H1 (cell line): ENCODE measurements around the gene IGSF9B. TPM values are rescaled to one million over a fixed set of nuclear protein-coding genes. Genes with fewer than 3 reads are reported as not detected.

Experiments used
- ASH2L ChIP-seq: fragments of 200-600, 300-600 bp; sonication (generic); IDR thresholded peaks from one replicate; pipeline ENCODE4 v1.7.1; 2017; ENCODE audit warnings: low read length
- BCL11A ChIP-seq, 2 experiments: IDR thresholded peaks; one replicate each; pipeline ENCODE4 v1.6.1; 2011; ENCODE audit warnings: low read depth in 2 of 2, low read length in 2 of 2, mild to moderate bottlenecking in 2 of 2
- MAX ChIP-seq: IDR thresholded peaks from 2 replicates; pipeline ENCODE4 v1.6.1; 2012; ENCODE audit warnings: inconsistent platforms
- POLR2AphosphoS5 ChIP-seq: IDR thresholded peaks from 2 replicates; pipeline ENCODE4 v1.6.1; 2011; ENCODE audit warnings: low read depth, low read length
- POU5F1 ChIP-seq: IDR thresholded peaks from 2 replicates; pipeline ENCODE4 v1.6.1; 2011; ENCODE audit warnings: low read depth, mild to moderate bottlenecking, low read length, moderate library complexity
- SRF ChIP-seq: IDR thresholded peaks from 2 replicates; pipeline ENCODE4 v1.6.1; 2011; ENCODE audit warnings: mild to moderate bottlenecking, low read depth, low read length, moderate library complexity
- TAF7 ChIP-seq: optimal IDR thresholded peaks from 2 replicates; pipeline ENCODE3; 2011; ENCODE audit warnings: low read depth, mild to moderate bottlenecking, inconsistent platforms, low read length, moderate library complexity, borderline replicate concordance
- TCF12 ChIP-seq: IDR thresholded peaks from 2 replicates; pipeline ENCODE4 v1.6.1; 2011; ENCODE audit warnings: low read depth, mild to moderate bottlenecking, low read length
- polyA plus RNA-seq, 7 experiments: library from polyadenylated mRNA; depleted of rRNA in 3 of 7; stranded (reverse) in 5 of 7; unstranded in 2 of 7; fragments of >200 nt in 5 of 7; fragments of 200-250 nt in 2 of 7; gene quantifications; 1 replicate in 5 of 7; 2 replicates in 1 of 7; 4 replicates in 1 of 7; pipeline versions ENCODE4 v1.2.1 to v1.2.3, GENCODE V29; 2011 to 2013; ENCODE audit warnings: missing spikeins in 2 of 7, mixed read lengths in 2 of 7
- total RNA-seq: library from RNA; stranded (reverse); fragmentation: NEBNext Ultra II Directional; extraction: Animal tissue kit (Norgen Biotek cat#: 25700); gene quantifications from 2 replicates; pipeline ENCODE4 v1.2.1, GENCODE V29; 2021

Gene IGSF9B
- total and polyA plus RNA-seq, 2 of the 8 experiments (the other 6 are each of a cell fraction or from before 2014, with no cell fraction given), result 16.5 to 49.2 TPM

GRCh38 chr11:133941546-133941945 lies 15.2 kb downstream of the IGSF9B start (continued):
- TF ChIP-seq TAF7 (no peak), TCF12 (no peak), BCL11A (IDR thresholded peaks at IDR 0.05; ENCODE audit: low read depth in 2 of 2, low read length in 2 of 2) (no peak), SRF (no peak), ASH2L (no peak), MAX (no peak), POLR2AphosphoS5 (no peak), POU5F1 (no peak)
